ELF-1 (cell line): ENCODE measurements around the gene KCNA2.

ENCODE experiments used
- DNase-seq: peaks from one replicate; pipeline ENCODE4 v3.0.0-alpha.2; 2016; ENCODE audit warnings: low read depth, low spot score

KCNA2 gene

GRCh38 chr1:110566836-110567235 lies 39.3 kb downstream of the KCNA2 start:
- no peak for DNase-seq

GRCh38 chr1:110565565-110565964 lies 40.6 kb downstream of the KCNA2 start:
- no peak for DNase-seq

- no peak for DNase-seq
Measured at GRCh38 chr1:110563089-110563488, 43.1 kb downstream of the KCNA2 start.

GRCh38 chr1:110561596-110561995 lies 44.6 kb downstream of the KCNA2 start:
- no peak for DNase-seq

GRCh38 chr1:110559157-110559556 lies 47.0 kb downstream of the KCNA2 start:
- peak; percentile 9 for DNase-seq

GRCh38 chr1:110557481-110557880 lies 48.7 kb downstream of the KCNA2 start:
- DNase-seq, result no peak

GRCh38 chr1:110556471-110556807 lies 49.7 kb downstream of the KCNA2 start:
- peak; percentile 18 for DNase-seq

GRCh38 chr1:110555807-110556470 lies 50.2 kb downstream of the KCNA2 start:
- peak; percentile 17 for DNase-seq

- DNase-seq, result peak; percentile 71
Measured at GRCh38 chr1:110554871-110555801, 51.0 kb downstream of the KCNA2 start.

GRCh38 chr1:110551278-110551809 lies 54.8 kb downstream of the KCNA2 start:
- DNase-seq, result no peak

- DNase-seq, result no peak
Measured at GRCh38 chr1:110549831-110550230, 56.3 kb downstream of the KCNA2 start.

GRCh38 chr1:110548381-110548780 lies 57.8 kb downstream of the KCNA2 start:
- DNase-seq, result peak; percentile 47

- DNase-seq, result no peak
Measured at GRCh38 chr1:110547017-110547416, 59.1 kb downstream of the KCNA2 start.

- DNase-seq, result no peak
Measured at GRCh38 chr1:110545492-110545891, 60.7 kb downstream of the KCNA2 start.

- no peak for DNase-seq
Measured at GRCh38 chr1:110544753-110545152, 61.4 kb downstream of the KCNA2 start.
